ENCODE measurements around the gene CA12.
A peak's percentile ranks its signal among the peaks of the same experiment; 100 is the strongest.

The CA12 gene

DNA sequence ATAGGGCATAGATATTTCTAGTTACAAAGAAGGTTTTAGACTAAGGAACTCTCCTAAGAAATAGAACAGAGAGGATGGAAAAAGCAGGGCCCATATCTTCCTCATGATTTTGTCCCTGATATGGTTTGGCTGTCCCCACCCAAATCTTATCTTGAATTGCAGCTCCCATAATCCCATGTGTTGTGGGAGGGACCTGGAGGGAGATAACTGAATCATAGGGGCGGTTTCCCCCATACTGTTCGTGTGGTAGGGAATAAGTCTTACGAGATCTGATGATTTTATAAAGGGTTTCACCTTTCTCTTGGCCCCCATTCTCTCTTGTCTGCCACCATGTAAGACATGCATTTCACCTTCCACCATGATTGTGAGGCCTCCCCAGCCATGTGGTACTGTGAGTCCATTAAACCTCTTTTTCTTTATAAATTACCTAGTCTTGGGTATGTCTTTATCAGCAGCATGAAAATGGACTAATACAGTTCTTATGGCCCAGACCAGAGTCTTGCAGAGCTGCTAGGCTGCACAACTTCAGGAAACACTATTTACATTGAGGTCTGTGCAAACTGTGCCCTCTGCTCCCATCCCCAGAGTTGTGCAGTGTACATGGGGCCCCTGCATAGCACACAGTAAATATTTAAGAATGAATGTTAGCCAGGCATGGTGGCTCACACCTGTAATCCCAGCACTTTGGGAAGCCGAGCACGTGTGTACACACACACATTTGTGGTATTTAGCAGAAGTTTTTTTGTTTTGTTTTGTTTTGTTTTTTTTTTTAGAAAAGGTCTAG lies 20.3 kb upstream of the CA12 start:
- no peak for DNase-seq

DNA sequence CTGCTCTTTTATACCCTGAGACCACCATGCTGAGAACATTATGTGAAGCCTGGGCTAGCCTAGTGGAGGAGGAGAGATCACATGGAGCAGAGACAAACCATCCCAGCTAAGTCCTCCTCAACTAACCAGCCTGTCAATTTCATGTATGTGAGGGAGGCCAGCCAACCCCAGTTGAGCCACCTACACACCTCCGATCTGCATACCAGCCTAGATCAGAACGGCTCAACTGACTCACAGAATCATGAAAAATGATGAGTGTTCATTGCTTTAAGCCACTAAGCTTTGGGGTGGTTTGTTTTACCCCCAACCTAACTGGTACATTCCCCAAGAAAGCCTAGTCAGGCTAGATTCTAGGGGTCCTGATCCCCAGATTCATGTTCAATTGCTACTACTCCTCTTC lies 19.4 kb upstream of the CA12 start:
- DNase-seq: no peak

DNA sequence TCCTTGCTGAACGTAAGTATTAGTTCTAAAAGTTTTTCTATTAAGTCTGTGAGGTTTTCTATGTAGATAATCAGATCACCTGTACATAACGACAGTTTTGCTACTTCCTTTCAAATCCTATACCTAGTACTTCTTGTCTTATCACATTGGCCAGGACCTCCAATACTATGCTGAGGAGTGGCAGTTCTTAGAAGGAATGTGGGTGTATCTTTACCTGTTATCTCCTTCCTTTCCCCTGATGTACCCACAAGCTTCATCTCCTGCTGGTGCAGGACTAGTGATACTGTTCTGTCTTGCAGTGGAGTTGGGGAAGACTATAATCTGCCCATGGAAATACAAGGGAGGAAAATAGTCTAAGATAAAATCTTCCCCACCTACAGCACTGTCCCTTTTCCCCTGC lies 16.8 kb upstream of the CA12 start:
- no peak for DNase-seq

DNA sequence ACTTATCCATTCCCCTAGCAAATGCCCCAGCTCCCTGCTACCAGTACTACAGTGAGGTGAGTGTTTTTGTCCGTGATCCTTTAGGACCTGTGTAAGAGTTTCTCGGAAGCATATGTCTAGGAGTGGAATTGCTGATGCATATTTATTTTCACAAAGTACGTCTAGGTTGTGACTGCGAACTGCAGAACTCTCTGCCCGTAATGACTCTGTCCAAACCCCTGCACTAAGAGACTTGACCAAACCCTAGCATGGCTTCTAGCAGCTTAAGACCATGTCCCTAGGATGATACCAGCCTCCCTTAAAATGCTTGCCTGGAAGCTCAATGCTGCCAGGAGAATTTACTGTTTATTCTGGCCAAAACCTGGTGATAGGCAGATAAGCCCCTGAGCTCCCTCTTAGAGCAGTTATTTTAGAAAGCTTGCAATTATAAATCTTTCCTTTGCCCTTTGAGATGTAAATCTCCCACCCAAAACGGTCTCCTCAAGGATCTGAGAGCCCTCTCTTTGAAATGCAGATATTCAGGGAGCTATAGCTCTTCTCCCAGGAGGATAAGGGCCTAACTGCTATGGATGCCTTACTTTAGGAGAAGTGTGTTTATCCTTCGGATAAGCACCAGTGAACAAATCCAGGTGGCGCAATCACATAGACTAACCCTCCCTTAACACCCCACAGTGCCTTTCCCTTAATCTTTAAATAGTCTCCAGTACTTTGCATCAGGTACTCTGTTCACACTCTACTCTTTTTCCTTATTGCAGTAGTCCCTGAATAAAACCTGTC lies 14.7 kb upstream of the CA12 start:
- DNase-seq: no peak

DNA sequence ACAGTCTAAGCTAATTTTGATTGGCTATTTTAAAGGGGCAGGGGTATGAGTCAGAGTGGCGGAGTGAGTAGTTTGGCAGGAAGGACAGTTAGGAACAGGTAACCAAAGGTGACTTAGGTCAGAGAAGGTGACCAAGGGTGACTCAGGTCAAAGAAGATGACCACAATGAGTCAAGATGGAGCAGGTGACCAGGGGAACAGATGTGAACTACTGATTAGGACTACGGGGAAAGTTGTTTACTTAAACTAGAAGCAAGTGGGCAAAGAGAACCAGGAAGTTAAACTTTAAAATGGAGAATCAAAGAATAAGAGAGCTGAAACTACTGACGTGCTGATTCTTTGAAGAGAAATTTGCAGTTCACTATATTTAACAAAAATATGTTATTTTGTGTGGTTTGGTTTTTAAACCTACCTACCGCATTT lies 14.1 kb upstream of the CA12 start:
- DNase-seq: no peak

DNA sequence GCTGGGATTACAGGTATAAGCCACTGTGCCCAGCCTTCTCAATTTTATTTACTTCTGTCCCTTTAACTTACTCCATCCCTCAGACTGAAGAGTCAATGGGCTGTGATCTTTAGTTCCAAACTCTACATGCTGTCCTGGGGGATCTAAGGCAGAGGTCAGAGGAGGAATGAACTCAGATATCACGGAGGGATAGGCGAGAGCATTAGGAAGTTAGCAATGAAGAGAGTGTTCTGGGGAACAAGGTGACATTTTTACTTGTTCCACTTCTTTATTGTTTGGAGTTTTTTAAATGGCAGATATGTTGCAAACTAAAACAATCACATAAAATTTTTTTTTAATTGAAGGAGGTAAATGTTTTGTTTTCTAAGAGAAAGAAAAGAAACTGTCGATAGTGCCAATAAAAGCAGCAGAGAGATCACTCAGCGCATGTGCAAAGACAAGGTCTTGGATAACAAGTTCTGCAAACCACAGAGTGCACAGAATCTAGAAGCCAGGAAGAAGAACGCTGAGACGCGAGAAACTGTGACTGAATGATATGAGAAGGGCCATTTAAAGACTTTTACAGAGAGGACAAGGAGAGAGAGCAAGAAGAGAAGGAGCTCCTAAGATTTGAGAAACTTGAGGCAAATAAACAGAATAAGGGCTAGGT lies 10.8 kb upstream of the CA12 start:
- DNase-seq: no peak

DNA sequence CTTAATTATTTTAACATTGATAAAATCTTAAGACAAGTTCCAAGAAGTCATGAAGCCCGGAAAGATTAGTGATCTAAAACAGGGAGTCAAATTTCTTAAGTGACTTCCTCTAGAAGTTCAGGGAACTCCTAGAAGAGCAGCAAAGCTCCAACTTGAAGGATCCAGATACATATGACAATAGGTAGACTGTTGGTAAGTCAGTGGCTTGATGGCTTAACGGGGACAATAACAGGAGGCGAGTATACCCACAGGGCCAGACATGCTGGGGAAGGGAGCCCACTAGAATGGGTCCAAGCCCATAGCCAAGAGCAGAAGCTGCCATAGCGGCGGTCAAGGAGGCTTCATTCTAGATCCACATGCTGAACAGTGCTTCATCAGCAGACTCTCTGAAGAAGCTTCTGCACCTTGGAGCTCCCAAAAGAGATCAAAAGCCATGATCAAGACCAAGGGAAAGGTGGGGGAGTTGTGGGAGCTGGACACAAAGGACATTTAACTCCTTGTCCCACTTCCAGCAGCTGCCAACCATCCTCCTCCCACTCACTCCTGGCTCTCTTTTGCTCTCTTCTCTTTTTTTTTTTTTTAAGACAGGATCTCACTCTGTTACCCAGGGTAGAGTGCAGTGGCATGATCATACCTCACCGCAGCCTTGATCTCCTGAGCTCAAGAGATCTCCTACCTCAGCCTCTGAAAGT lies 10.2 kb upstream of the CA12 start:
- DNase-seq: no peak

DNA sequence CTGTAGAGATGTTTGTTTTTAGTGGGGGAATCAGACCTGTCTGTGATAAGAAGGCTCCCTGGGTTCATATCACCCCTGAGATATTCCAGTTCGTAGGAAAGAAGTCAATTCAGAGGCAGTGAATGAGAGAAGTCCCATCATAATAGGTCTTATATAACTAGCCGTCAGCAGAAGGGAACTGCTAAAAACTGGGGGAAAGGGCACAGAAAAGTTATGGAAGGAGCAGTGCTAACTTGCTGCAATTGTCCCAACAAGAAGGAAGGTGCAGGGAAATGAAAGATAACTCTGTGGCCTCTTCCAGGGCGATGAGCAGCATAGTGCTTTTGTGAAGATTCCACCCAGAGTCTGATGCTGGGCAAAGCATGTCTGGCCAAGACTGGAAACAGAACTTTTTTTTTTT lies 9.0 kb upstream of the CA12 start:
- DNase-seq: no peak

DNA sequence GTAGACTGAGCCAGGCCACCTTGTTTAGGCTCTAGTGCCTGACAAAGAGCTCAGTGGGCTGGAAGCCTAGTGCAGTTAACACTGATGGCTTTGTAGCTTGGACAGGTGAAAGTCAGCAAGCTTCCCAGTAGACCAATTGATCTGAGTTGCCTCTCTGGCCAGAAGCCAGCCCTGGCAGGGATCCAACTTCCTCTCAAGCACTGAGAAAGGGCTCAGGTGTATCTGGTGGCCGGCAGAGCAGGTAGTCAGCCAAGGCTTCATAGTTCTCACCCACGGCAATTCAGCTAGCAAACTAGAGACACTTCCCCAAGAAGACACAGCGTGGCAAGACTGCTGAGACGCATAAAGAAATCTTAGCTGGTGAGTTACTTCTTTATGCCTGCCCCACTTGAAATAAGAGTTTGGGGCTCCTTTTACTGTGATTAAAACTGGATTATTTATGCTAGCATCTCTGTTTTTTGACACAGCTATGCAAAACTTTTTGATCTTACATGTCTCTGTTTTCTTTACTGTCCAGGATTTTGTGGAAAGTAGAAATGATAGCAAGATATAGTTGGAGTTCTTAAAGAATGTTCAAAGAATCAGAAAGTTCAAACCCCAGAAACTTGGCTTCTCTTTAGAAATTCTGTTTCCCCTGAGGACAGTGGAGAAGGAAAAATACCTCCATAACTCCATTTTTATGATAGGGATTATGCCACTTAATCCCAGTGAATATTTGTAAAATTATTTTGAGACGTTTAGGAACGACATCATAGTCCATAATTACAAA lies 8.4 kb upstream of the CA12 start:
- peak; percentile 14 for DNase-seq

DNA sequence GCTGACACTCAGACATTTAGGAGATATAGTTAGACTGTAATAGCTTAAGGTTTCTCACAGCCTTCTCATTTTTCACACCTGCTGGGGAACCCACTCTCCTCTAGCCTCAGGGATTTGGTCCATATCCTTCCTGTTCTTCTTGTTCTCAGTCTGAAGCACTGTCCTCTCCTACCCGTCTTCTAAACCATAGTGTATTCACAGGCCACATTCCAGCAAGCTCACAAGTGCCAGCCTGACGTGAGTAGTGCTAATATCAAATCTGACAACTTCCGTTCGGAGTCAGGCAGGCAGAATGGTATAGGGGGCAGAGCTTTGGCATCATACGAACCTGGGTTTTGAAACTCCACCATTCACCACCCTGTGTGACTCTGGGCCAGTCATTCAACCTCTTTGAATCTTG lies 6.9 kb upstream of the CA12 start:
- DNase-seq: no peak

DNA sequence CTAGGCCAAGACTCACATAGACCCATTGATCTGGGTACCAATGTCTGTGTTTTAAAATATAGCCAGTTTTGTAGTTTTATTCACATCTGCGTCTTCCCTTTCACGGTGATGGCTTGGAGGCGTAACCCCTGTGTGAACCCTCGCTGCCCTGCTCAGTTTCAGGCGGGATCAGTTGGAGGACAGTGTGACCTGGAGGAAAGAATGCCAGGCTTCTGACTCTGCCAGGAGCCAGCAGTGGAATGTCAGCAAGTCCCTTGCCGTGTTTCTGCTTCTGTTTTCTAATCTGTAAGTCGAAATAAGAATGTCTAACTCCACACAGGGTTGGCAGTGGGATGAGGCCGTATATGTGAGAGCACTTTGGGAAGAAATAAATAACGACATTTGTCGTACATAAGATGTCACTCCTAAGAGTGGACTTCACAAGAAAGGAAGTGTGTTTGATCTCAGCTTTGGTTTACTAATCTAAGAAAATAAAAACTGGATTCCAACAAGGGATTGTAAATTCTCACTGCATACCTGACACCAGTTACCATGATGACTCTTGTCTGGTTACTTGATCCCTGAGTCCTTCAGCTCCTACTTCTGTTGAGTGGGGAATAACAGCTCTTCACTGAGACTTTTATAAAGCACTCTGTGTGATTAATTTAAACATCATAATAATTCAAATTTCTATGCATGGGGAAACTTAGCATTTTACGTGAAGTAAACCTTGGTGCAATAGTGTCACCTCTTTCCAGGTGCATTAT lies 6.3 kb upstream of the CA12 start:
- DNase-seq: no peak

DNA sequence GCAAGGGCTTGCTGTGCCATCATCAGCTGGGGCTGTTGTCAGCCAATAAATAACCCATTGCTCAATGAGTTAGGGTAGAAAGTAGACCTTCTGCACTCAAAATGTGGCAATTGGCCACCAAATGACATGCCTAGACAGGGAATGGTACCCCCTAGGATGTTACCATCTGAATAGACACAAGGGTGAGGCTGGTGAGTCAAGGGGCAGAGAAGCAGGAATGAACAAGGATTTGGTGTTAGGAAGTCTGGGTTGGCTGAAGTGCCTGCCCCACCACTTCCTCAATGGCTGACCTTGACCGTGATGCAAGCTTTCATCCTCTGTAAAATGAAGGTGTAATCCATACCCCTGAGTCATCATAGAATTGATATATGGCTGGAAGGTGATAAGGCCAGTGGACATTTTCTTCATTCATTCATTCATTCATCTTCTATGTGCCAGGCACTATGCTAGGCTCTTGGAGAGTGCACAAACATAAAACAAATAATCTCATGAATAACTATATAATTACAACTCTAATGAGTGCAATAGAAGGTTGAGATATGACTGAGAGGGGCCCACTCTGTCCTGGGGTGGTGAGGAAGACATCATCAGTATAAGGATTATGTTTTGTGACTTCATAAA lies 4.4 kb upstream of the CA12 start:
- DNase-seq: no peak

DNA sequence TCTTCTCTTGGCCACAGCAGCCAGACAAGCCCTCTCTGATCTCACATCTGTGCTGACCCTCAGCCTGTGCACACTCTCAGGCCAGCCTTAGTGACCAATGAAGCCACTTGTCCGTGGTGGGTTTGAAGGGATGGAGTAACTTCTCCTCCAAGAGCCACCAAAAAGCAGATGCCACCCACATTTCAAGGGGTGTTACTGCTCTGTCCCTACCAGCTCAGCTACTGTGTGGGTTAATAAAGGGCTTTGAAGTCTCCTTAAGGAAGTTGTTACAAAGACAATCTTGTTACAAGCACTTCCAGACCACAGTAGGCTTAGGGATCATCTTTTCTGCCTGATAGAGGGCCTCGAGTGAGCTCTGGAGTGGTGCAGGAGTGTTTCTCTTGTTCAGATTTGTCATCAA lies 3.3 kb upstream of the CA12 start:
- no peak for DNase-seq

DNA sequence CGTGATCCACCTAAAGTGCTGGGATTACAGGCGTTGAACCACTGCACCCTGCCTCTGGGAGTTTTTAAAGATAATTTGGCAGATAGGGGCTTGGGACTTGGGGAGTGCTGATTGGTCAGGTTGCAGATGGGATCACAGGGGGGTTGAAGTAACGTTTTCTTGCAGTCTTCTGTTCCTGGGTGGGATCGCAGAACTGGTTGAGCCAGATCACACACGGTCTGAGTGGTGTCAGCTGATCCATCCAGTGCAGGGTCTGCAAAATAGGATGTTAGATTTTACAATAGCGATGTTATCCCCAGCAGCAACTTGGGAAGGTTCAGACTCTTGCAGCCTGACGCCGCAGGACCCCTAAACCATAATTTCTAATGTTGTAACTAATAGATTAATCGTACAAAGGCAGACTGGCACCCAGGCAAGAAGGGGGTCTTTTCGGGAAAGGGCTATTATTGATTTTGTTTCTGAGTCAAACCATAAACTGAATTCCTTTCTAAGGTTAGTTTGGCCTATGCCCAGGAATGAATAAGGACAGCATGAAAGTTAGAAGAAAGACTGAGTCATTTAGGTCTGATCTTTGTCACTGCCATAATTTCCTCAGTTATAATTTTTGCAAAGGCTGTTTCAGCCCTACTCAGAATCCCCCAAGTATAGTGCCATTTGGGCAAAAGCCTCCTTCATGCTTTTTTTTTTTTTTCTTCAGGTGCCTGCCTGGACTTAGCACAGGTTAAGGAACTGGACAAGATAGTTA lies 1.5 kb upstream of the CA12 start:
- no peak for DNase-seq

DNA sequence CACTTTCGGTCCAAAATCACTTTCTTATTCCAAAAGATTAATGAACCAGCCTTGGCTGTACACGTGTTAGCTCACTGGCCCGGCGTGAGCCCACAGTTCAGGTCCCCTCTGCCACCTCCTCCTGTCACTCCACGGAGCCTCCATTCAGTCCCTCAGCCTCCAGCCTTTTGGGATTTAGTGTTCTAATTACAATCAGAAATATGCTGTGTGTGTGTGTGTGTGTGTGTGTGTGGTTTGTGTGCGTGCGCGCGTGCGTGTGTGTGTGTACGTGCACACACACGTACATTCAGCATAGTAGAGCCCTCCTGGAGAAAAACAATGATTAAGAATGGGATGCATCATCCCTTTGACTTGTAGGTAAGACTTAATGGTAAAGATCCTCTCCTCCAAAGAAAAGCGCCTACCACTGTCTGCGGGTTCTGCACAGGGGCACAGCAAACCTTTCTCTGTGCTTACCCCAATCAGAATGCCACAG lies 801 bp downstream of the CA12 start:
- no peak for DNase-seq

DNA sequence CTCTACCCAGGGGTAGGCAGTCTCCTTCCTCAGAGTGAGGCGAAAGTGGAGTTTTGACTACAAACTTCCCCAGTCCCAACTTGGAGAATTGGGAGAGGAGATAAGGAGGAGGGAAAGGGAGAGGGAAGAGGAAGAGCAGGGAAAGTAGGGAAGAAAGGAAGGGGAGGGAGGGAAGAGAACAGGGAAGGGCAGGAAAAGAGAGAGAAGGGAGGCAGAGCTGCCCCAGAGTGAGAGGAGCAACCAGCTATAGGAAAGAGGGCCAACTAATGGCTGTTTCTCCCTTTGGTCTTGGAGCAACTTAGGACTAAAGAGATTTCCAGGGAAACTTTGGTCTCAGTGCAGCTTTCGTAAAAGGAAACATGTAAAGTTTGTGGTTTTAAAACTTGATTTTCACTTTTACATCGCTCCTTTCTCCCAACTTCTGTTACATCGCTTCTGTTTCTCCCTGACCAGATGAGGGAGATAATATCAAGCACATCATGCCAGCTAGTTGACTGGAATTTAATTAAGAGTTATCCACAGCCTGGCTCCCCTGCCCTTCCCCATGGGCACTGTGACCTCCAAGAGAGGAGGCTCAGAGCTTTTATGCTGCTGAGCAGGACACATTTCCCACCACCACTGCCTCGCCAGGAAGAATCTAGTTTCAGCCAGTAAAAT lies 1.4 kb downstream of the CA12 start:
- DNase-seq: no peak

DNA sequence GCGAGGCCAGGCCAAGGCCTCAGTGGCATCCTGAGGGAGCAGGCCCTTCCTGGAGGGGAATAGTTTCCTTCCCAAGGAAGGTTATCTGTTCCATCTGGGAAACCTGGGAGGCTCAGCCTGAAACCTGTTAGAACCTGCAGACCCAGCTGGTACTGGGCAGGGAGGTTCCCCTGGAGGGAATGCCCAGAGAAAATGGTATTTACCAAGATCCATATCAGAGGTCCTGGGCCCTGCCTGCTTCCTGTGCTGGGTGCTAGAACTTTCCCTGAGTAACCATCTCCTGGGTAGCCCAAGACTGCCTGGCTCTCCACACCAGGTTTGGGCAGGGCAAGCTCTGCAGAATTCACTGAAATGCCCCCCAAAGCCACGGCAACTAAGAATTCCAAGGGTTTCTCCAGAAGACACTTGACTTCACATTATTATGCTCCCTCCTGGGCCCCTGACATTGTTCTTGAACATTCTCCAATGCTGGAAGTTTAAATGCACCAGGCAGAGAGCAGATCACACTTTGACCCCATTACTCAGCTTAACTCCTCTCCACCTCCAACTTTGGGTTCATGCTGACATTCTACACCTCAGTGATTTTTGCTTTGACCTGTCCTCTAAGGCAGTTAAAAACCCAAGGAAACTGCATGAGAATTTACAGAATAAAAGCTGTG lies 2.0 kb downstream of the CA12 start:
- DNase-seq: no peak

DNA sequence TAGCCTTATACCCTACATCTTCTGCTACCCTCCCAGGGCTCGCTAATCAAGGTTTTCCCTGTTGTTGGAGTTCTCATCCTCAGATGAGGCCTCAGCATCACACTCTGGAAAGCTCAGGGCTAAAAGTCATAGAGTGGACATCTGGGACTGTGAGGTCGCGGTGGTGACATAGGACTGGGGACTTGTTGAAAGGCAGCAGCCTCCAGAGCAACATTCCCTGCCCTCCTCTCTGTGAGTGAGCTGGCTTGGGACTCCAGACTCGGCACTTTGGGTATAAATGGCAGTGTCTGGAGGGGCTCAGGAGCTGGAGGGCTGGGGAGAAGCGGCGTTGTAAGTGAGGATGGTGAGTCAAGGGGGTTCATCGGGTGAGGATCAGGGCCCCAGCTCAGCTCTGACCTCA lies 2.7 kb downstream of the CA12 start:
- DNase-seq: no peak

Measured in activated CD4-positive, CD25-positive, alpha-beta regulatory T cell treated with anti-CD3 and anti-CD28 coated beads, Interleukin-2, amount 50 U/mL, for 72 hours (primary cell).